Caco-2 (cell line): ENCODE data around the gene RPS27A. TPM values are rescaled to one million over a fixed set of nuclear protein-coding genes. Genes with fewer than 3 reads are reported as not detected.
"Not testable (repeated sequence)": the region's sequence is repeated elsewhere in the genome, so short reads cannot be mapped to it uniquely, and the experiment has no call there.

Experiments used
- BruUV-seq: library from RNA; stranded (reverse); fragments of 400-500 nt; replicated peaks from 2 replicates; lab custom pipeline; 2021; lab: Mats Ljungman, UMichigan
- CTCF ChIA-PET: fragments of 300-600 bp; sonication (Branson Sonifier 250); formaldehyde crosslinking; loops from one replicate; lab custom pipeline; 2022; ENCODE audit warnings: antibody characterized with exemption; lab: Charles Lee
- POLR2A ChIA-PET: fragments of 300-600 bp; sonication (Branson Sonifier 250); formaldehyde crosslinking; loops from one replicate; lab custom pipeline; 2022; ENCODE audit warnings: antibody characterized with exemption; lab: Charles Lee
- DNase-seq, 2 experiments: peaks; one replicate each; pipeline versions ENCODE4 v3.0.0 to v3.0.0-alpha.2; 2020 to 2022
- H3K27me3 ChIP-seq: replicated peaks from 2 replicates; pipeline ENCODE4 v1.6.0; 2011; ENCODE audit warnings: low read length; ENCODE audit not compliant: control insufficient read depth, insufficient read depth
- H3K36me3 ChIP-seq: 2 replicates; pipeline ENCODE4 v1.5.1; 2011; ENCODE audit warnings: low read length; ENCODE audit not compliant: control insufficient read depth, insufficient read depth
- H3K4me1 ChIP-seq: fragments of 250-450 bp; sonication (Bioruptor Pico); 2 replicates; pipeline ENCODE4 v1.5.1; 2020; ENCODE audit warnings: mild to moderate bottlenecking
- H3K4me3 ChIP-seq: 2 replicates; pipeline ENCODE4 v1.5.1; 2011; ENCODE audit warnings: low read depth, mild to moderate bottlenecking, control low read depth, low read length
- H3K9me3 ChIP-seq: fragments of 250-450 bp; sonication (Bioruptor Pico); 2 replicates; pipeline ENCODE4 v1.5.1; 2020; ENCODE audit warnings: mild to moderate bottlenecking, moderate library complexity
- H3K27ac Mint-ChIP-seq: one replicate; pipeline ENCODE4 v1.8.0; 2022; ENCODE audit warnings: mixed read lengths; ENCODE audit not compliant: unreplicated experiment
- H3K27me3 Mint-ChIP-seq: one replicate; pipeline ENCODE4 v1.8.0; 2022; ENCODE audit warnings: mixed read lengths; ENCODE audit not compliant: insufficient read depth, unreplicated experiment
- H3K36me3 Mint-ChIP-seq: one replicate; pipeline ENCODE4 v1.8.0; 2022; ENCODE audit warnings: mild to moderate bottlenecking, mixed read lengths; ENCODE audit not compliant: insufficient read depth, unreplicated experiment
- H3K4me1 Mint-ChIP-seq: one replicate; pipeline ENCODE4 v1.8.0; 2022; ENCODE audit warnings: low read depth, mixed read lengths; ENCODE audit not compliant: unreplicated experiment
- H3K4me3 Mint-ChIP-seq: one replicate; pipeline ENCODE4 v1.8.0; 2022; ENCODE audit warnings: mild to moderate bottlenecking, moderate library complexity, mixed read lengths; ENCODE audit not compliant: unreplicated experiment
- H3K9me3 Mint-ChIP-seq: one replicate; pipeline ENCODE4 v1.8.0; 2022; ENCODE audit warnings: mixed read lengths; ENCODE audit not compliant: unreplicated experiment
- CTCF ChIP-seq, 2 experiments: fragments of 200-600 bp in 1 of 2; IDR thresholded peaks; 1 replicate in 1 of 2; 2 replicates in 1 of 2; pipeline versions ENCODE4 v1.5.1 to v1.8.0; 2011 to 2022; ENCODE audit warnings: antibody characterized with exemption in 1 of 2, control low read depth in 1 of 2, inconsistent platforms in 1 of 2, low read depth in 1 of 2, low read length in 1 of 2, mild to moderate bottlenecking in 1 of 2, moderate library complexity in 1 of 2; ENCODE audit not compliant: insufficient read depth in 1 of 2, severe bottlenecking in 1 of 2, unreplicated experiment in 1 of 2
- intact Hi-C: fragments of 100-400 bp; cut with micrococcal nuclease; formaldehyde crosslinking; loops from one replicate; pipeline ENCODE4 v1.10.0; 2022; ENCODE audit not compliant: unreplicated experiment
- total RNA-seq: library from RNA; stranded (reverse); gene quantifications from 2 replicates; pipeline ENCODE4 v1.2.3, GENCODE V29; 2022

Gene RPS27A
- total RNA-seq, 1 experiment from 2014 or later = 1,305 TPM

- no peaks in the 10 kb centered on the region for H3K4me1 ChIP-seq
- no peak for TF ChIP-seq CTCF (IDR thresholded peaks at IDR 0.05; ENCODE audit: insufficient read depth in 1 of 2, low read depth in 1 of 2, low read length in 1 of 2, severe bottlenecking in 1 of 2, unreplicated experiment in 1 of 2)
- no peaks in the 10 kb centered on the region for H3K9me3 Mint-ChIP-seq
- H3K4me3 Mint-ChIP-seq = no peak overlapping the region
- H3K4me3 ChIP-seq = no peak overlapping the region
- no peak for DNase-seq
- no peaks in the 10 kb centered on the region for H3K36me3 ChIP-seq
- no peaks in the 10 kb centered on the region for H3K27me3 ChIP-seq
- no peaks in the 10 kb centered on the region for H3K27me3 Mint-ChIP-seq
- peaks cover 2% of the 10 kb centered on the region for H3K36me3 Mint-ChIP-seq
- no TSS peak for BruUV-seq
- no peaks in the 10 kb centered on the region for H3K9me3 ChIP-seq
- POLR2A ChIA-PET = no interaction called here
- H3K27ac Mint-ChIP-seq = no peak overlapping the region
- intact Hi-C loops = no loop called here
- no peaks in the 10 kb centered on the region for H3K4me1 Mint-ChIP-seq
- CTCF ChIA-PET = interaction anchor here (0.7 kb wide), 1 partner anchor 87 kb away, joined by 3 read pairs; no protein-coding TSS in a partner anchor
These were observed 44.8 kb downstream of the RPS27A start for GRCh38 chr2:55277310-55277709.

GRCh38 chr2:55279214-55279835, 46.8 kb downstream of the RPS27A start:
- CTCF ChIA-PET, H3K27me3 Mint-ChIP-seq: not testable (repeated sequence)

GRCh38 chr2:55279859-55280424, 47.5 kb downstream of the RPS27A start:
- H3K4me1 Mint-ChIP-seq, H3K4me3 Mint-ChIP-seq, H3K9me3 Mint-ChIP-seq, H3K27me3 Mint-ChIP-seq, POLR2A ChIA-PET, H3K4me3 ChIP-seq, H3K9me3 ChIP-seq, CTCF ChIA-PET, DNase-seq, H3K27ac Mint-ChIP-seq, H3K4me1 ChIP-seq, BruUV-seq, H3K27me3 ChIP-seq, H3K36me3 ChIP-seq: not testable (repeated sequence)
- H3K36me3 Mint-ChIP-seq = peaks cover 12% of the 10 kb centered on the region
- intact Hi-C loops = loop anchor here (5.0 kb wide), 3 partner anchors 48 to 152 kb away; partner anchors contain the start of genes CCDC88A, CLHC1 and RPS27A

More at GRCh38 chr2:55279214-55279835, 46.8 kb downstream of the RPS27A start:
- H3K27me3 ChIP-seq, H3K4me3 Mint-ChIP-seq, H3K4me1 Mint-ChIP-seq, H3K36me3 ChIP-seq, BruUV-seq, H3K4me1 ChIP-seq, POLR2A ChIA-PET, DNase-seq, H3K27ac Mint-ChIP-seq, H3K9me3 ChIP-seq, H3K9me3 Mint-ChIP-seq, H3K4me3 ChIP-seq, intact Hi-C loops: not testable (repeated sequence)
- H3K36me3 Mint-ChIP-seq = peaks cover 12% of the 10 kb centered on the region

- POLR2A ChIA-PET = interaction anchor here (0.8 kb wide), 1 partner anchor 239 kb away, joined by 4 read pairs; the partner anchor contains the start of gene CFAP36
- H3K27me3 ChIP-seq, DNase-seq, H3K4me3 ChIP-seq, H3K9me3 Mint-ChIP-seq, H3K4me1 ChIP-seq, H3K27me3 Mint-ChIP-seq, CTCF ChIA-PET, H3K36me3 ChIP-seq, H3K4me1 Mint-ChIP-seq, H3K9me3 ChIP-seq: not testable (repeated sequence)
- intact Hi-C loops = loop anchor here (5.0 kb wide), 3 partner anchors 49 to 151 kb away; partner anchors contain the start of genes CCDC88A, CLHC1 and RPS27A
- Mint-ChIP-seq H3K36me3 (peaks cover 12% of the 10 kb centered on the region), H3K27ac (peak overlapping the region; percentile 90), H3K4me3 (peak overlapping the region; percentile 50)
- TSS peak; percentile 81 for BruUV-seq
These were observed 48.5 kb downstream of the RPS27A start for GRCh38 chr2:55280851-55281546.
